ENCODE results near the gene CDC42SE1. TPM values are rescaled to one million over a fixed set of nuclear protein-coding genes. Genes with fewer than 3 reads are reported as not detected.
A peak's percentile ranks its signal among the peaks of the same experiment; 100 is the strongest.

Gene CDC42SE1
- total RNA-seq, 2 donors from 2014 or later: 57.9 to 66.8 TPM

GRCh38 chr1:151065089-151065645, 5.7 kb upstream of the CDC42SE1 start:
- H3K27me3 ChIP-seq: no peaks in the 10 kb centered on the region
- no peak for DNase-seq
- no peak overlapping the region for H3K27ac ChIP-seq
- intact Hi-C loops (cut with DNase I): no loop called here
- H3K4me3 ChIP-seq: no peak overlapping the region
- H3K36me3 ChIP-seq: no peaks in the 10 kb centered on the region
- no peaks in the 10 kb centered on the region for H3K9me3 ChIP-seq
- no peak for TF ChIP-seq CTCF (IDR thresholded peaks at IDR 0.05)
- no peaks in the 10 kb centered on the region for H3K4me1 ChIP-seq
- H3K9ac ChIP-seq (ENCODE audit: low read depth in 2 of 2, low read length in 2 of 2): no peak overlapping the region

GRCh38 chr1:151062741-151063371, 3.4 kb upstream of the CDC42SE1 start:
- Histone ChIP-seq H3K4me1 (no peaks in the 10 kb centered on the region), H3K4me3 (no peak overlapping the region), H3K27ac (no peak overlapping the region), H3K36me3 (no peaks in the 10 kb centered on the region), H3K27me3 (no peaks in the 10 kb centered on the region), H3K9me3 (no peaks in the 10 kb centered on the region), H3K9ac (ENCODE audit: low read depth in 2 of 2, low read length in 2 of 2) (no peak overlapping the region)
- DNase-seq: no peak
- intact Hi-C loops (cut with DNase I): no loop called here
- TF ChIP-seq CTCF (IDR thresholded peaks at IDR 0.05): no peak

GRCh38 chr1:151061704-151062103, 2.3 kb upstream of the CDC42SE1 start:
- no peaks in the 10 kb centered on the region for H3K36me3 ChIP-seq
- H3K27me3 ChIP-seq: no peaks in the 10 kb centered on the region
- intact Hi-C loops (cut with DNase I): no loop called here
- H3K4me3 ChIP-seq: no peak overlapping the region
- DNase-seq: no peak
- H3K27ac ChIP-seq: no peak overlapping the region
- H3K4me1 ChIP-seq: peaks cover 5% of the 10 kb centered on the region
- H3K9me3 ChIP-seq: no peaks in the 10 kb centered on the region
- no peak overlapping the region for H3K9ac ChIP-seq (ENCODE audit: low read depth in 2 of 2, low read length in 2 of 2)
- TF ChIP-seq CTCF (IDR thresholded peaks at IDR 0.05): no peak

- TF ChIP-seq CTCF (IDR thresholded peaks at IDR 0.05): no peak
- peak overlapping the region; percentile 88 for H3K4me3 ChIP-seq
- H3K4me1 ChIP-seq: peaks cover 7% of the 10 kb centered on the region
- no peaks in the 10 kb centered on the region for H3K27me3 ChIP-seq
- intact Hi-C loops (cut with DNase I): no loop called here
- H3K9ac ChIP-seq (ENCODE audit: low read depth in 2 of 2, low read length in 2 of 2): no peak overlapping the region
- H3K9me3 ChIP-seq: no peaks in the 10 kb centered on the region
- H3K36me3 ChIP-seq: no peaks in the 10 kb centered on the region
- H3K27ac ChIP-seq: no peak overlapping the region
- no peak for DNase-seq
These were observed 1.4 kb upstream of the CDC42SE1 start for GRCh38 chr1:151060657-151061421.

- peak within 1 kb of the TSS; percentile 91 for H3K27ac ChIP-seq
- peaks cover 7% of the 10 kb centered on the region for H3K4me1 ChIP-seq
- H3K27me3 ChIP-seq: no peaks in the 10 kb centered on the region
- H3K36me3 ChIP-seq: peaks cover 5% of the 10 kb centered on the region
- no peaks in the 10 kb centered on the region for H3K9me3 ChIP-seq
- peak within 1 kb of the TSS; percentile 93 to 98 for H3K9ac ChIP-seq (ENCODE audit: low read depth in 2 of 2, low read length in 2 of 2)
- TF ChIP-seq CTCF (IDR thresholded peaks at IDR 0.05): no peak
- intact Hi-C loops (cut with DNase I): no loop called here
- DNase-seq: peak; percentile 45
- H3K4me3 ChIP-seq: peak within 1 kb of the TSS; percentile 88
These were observed 710 bp upstream of the CDC42SE1 start, which contains the start of gene MLLT11 for GRCh38 chr1:151060007-151060656. MLLT11 (plus strand) TSS chr1:151060397; CDS start chr1:151067225, 6,828 bp downstream.

Data from colonic mucosa (tissue), 4 donors.